Suppressor macrophage treated with lipopolysaccharide for 1 hour (primary cell): Measurements from ENCODE around the gene ATP5F1C.
"Not testable (repeated sequence)": the region's sequence is repeated elsewhere in the genome, so short reads cannot be mapped to it uniquely, and the experiment has no call there.

Experiments
- DNase-seq, 3 donors: peaks; one replicate each; pipeline ENCODE4 v3.0.0-alpha.2; 2020 to 2022

Gene ATP5F1C

GRCh38 chr10:7787857-7788638 is at the start of gene ATP5F1C, which contains the start of gene KIN:
Gene ATP5F1C (plus strand): TSS chr10:7788177. CDS start chr10:7788208, 31 bp downstream.
Gene KIN (minus strand): TSS chr10:7787993. CDS start chr10:7787933, 60 bp downstream.
- DNase-seq: peak; percentile 98 to 99 (median 98)

GRCh38 chr10:7738536-7739407 is 49.2 kb upstream of the ATP5F1C start:
- DNase-seq: no peak

GRCh38 chr10:7744307-7744706 is 43.7 kb upstream of the ATP5F1C start:
- DNase-seq: no peak

- DNase-seq: not testable (repeated sequence)
Observed at GRCh38 chr10:7748637-7749036, 39.3 kb upstream of the ATP5F1C start.

- no peak for DNase-seq
Observed at GRCh38 chr10:7750222-7750621, 37.8 kb upstream of the ATP5F1C start.

- DNase-seq: no peak
Observed at GRCh38 chr10:7752251-7752650, 35.7 kb upstream of the ATP5F1C start.

- no peak for DNase-seq
Observed at GRCh38 chr10:7755103-7755502, 32.9 kb upstream of the ATP5F1C start.

- DNase-seq: peak; percentile 28 to 43 (median 33)
Observed at GRCh38 chr10:7756360-7756992, 31.5 kb upstream of the ATP5F1C start.

- peak; percentile 1 to 35 (median 30) for DNase-seq
Observed at GRCh38 chr10:7763929-7764328, 24.0 kb upstream of the ATP5F1C start.

- DNase-seq: no peak
Observed at GRCh38 chr10:7766241-7766640, 21.7 kb upstream of the ATP5F1C start.

- DNase-seq: no peak
Observed at GRCh38 chr10:7767209-7767608, 20.8 kb upstream of the ATP5F1C start.

- no peak for DNase-seq
Observed at GRCh38 chr10:7768417-7768816, 19.6 kb upstream of the ATP5F1C start.

GRCh38 chr10:7773845-7774801 is 13.9 kb upstream of the ATP5F1C start:
- DNase-seq: no peak

GRCh38 chr10:7776777-7777176 is 11.2 kb upstream of the ATP5F1C start:
- no peak for DNase-seq

GRCh38 chr10:7782194-7782593 is 5.8 kb upstream of the ATP5F1C start:
- DNase-seq: not testable (repeated sequence)

- peak in 2 of 3 donors; percentile 7 to 29 for DNase-seq
Observed at GRCh38 chr10:7786430-7786829, 1.5 kb upstream of the ATP5F1C start.

- peak; percentile 33 to 50 (median 47) for DNase-seq
Observed at GRCh38 chr10:7787150-7787856, 674 bp upstream of the ATP5F1C start.

GRCh38 chr10:7788639-7789286 is 786 bp downstream of the ATP5F1C start:
- DNase-seq: no peak

- no peak for DNase-seq
Observed at GRCh38 chr10:7789390-7789789, 1.4 kb downstream of the ATP5F1C start.

- no peak for DNase-seq
Observed at GRCh38 chr10:7792541-7792940, 4.6 kb downstream of the ATP5F1C start.
